ENCODE measurements around the gene KMT2E.

Gene KMT2E

DNA sequence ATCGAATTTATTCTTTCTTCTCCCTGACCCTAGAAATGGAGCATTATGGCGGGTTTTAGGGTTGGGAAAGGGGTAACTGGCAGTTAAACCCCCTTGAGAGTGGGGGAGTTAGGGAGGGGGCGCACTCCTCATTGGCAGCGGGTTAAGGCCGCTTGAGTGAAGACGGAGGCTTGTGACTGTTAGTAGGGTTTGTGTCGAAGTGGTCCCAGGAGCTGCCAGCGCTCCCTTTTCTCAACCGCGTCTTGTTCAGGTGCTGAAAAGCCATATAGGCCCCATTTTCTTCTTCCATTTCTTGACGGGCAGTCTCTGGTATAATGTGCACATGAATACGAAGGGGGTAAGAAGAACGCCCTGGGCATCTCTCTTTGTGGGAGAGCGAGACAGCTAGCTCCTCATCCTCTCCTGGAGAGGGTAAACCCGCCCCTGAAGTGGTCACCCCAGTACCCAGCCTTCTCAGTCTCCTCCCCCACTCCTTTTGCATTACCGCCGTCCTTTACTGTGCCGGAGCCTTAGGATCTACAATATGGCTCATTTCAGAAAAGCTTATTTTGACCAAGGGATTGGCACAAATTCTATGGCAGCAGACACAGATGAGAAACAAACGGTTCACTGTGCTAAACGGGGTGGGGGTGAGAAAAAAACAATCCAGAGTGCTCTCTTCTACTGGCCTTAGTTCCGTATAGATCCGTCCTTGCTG, 836 bp downstream of the KMT2E start:
- DNase-seq (ENCODE audit: insufficient read length, low spot score): no peak
- no peak for TF ChIP-seq SPI1 (IDR thresholded peaks at IDR 0.05; ENCODE audit: low read depth, low read length)
- peak; percentile 47; the same call in 1 of the 2 replicates for TF ChIP-seq POLR2AphosphoS5 (IDR thresholded peaks at IDR 0.05; ENCODE audit: low read depth, low read length)
- no peak for TF ChIP-seq PAX5 (IDR thresholded peaks at IDR 0.05; ENCODE audit: insufficient read depth, low read length, severe bottlenecking)
- no peak for TF ChIP-seq TAF1 (IDR thresholded peaks at IDR 0.05; ENCODE audit: low read depth, low read length)
- peak; percentile 66 for FAIRE-seq

DNA sequence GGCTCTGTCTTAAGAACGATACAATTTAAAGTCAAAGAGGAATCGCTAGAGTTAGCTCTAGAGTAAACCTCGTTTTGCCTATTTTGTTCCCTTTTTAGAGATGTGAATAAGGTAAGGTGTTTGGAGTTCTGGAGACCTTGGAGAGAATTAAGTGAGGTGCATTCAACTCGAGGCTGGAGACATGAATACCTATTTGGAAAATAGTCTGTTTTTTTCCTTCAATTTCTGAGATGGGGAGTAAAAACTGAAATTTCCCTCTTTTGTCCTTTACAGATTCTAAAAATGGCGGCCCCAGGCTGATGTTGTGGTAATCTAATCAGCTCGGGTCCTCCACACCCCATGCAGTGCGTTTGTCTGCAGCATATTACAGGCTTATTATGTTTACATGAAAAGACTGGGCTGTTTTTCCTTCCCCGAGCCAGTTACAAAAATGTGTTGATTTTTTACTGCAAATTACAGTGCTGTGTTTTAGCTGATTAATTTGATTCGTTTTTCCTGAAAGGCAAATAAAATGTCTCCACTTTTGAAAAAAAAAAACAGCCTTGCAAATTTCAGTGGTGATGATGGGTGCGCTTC, 1.5 kb downstream of the KMT2E start:
- FAIRE-seq: peak; percentile 5
- TF ChIP-seq TAF1 (IDR thresholded peaks at IDR 0.05; ENCODE audit: low read depth, low read length) (no peak), SPI1 (IDR thresholded peaks at IDR 0.05; ENCODE audit: low read depth, low read length) (no peak), POLR2AphosphoS5 (IDR thresholded peaks at IDR 0.05; ENCODE audit: low read depth, low read length) (no peak), POLR2A (IDR thresholded peaks at IDR 0.05; ENCODE audit: low read depth, low read length) (no peak), PAX5 (IDR thresholded peaks at IDR 0.05; ENCODE audit: insufficient read depth, low read length, severe bottlenecking) (no peak)
- DNase-seq (ENCODE audit: insufficient read length, low spot score): no peak

DNA sequence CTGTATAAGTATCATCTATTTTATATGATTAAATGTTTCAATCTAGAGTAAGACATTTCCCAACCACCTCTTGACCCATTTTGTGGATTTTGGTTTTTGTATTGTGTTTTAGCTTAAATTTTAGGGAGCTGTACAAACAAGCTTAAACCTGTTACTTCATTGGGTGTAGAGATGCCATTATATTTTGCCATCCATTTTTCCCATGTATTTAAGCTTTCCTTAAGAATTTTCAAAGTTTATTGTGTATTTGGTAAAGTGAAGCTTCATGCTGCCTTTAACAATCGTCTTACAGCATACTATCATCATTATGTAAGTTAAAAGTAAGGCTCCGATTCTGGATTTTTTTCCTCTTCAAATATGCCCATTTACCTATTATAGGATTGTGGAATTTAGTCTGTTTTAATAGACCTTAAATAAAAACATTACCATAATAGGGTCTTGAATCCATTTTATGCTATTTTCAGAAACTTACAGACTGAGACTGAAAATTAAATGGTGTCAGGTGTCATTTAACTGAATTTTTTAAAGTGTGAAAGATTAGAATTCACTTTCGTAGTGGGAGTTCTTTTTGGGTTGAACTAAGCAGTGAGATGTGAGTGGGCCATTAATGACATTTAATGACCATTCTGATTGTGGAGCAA, 2.2 kb downstream of the KMT2E start:
- TF ChIP-seq TAF1 (IDR thresholded peaks at IDR 0.05; ENCODE audit: low read depth, low read length): no peak
- no peak for TF ChIP-seq POLR2AphosphoS5 (IDR thresholded peaks at IDR 0.05; ENCODE audit: low read depth, low read length)
- TF ChIP-seq POU2F2 (IDR thresholded peaks at IDR 0.05; ENCODE audit: low read depth, low read length): no peak
- no peak for TF ChIP-seq PAX5 (IDR thresholded peaks at IDR 0.05; ENCODE audit: insufficient read depth, low read length, severe bottlenecking)
- TF ChIP-seq POLR2A (IDR thresholded peaks at IDR 0.05; ENCODE audit: low read depth, low read length): no peak
- TF ChIP-seq SPI1 (IDR thresholded peaks at IDR 0.05; ENCODE audit: low read depth, low read length): no peak
- no peak for DNase-seq (ENCODE audit: insufficient read length, low spot score)
- FAIRE-seq: no peak

DNA sequence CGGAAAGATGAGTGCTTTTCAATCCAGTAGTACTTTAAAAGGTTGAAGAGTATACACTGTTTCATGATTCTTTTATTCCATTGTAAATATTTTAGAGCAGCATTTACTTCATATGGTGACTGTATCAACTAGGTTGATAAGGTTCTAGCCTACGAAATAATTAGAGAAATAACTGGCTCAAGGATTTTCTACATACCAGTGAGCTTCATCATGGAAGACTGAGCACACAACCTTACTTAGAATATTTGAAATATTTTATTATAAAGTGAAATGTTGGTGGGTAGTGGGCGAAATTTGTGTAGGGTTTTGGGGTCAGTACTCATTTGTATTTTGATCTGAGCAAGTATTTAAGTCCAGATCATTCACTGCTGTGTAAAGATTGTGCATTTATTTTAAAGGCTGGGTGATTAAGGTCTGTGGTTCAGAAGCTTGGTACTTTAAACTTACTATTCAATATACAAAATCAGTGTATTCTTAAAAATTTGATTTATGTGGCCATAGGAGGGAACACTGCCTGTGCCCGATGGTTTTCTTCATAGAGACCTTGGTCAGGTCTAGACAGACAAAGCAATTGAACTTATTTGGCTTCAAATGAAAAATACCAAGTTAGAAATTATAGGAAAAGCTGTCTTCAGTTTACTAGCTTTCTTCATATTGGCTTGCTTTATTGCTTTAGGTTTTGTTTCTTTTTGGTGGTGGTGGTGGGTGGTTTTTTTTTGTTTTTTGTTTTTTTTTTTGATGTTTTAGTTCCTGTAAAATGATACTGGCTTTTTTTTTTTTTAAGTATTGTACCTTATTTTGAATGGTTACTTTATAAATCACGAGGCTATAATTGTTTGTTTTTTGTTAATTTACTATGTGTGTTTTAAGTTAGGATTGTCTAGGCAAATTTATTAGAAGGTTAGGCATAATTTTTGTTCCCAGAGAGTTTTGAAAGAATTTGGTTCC, 3.0 kb downstream of the KMT2E start:
- no peak for FAIRE-seq
- DNase-seq (ENCODE audit: insufficient read length, low spot score): no peak
- TF ChIP-seq TAF1 (IDR thresholded peaks at IDR 0.05; ENCODE audit: low read depth, low read length) (no peak), SPI1 (IDR thresholded peaks at IDR 0.05; ENCODE audit: low read depth, low read length) (no peak), PAX5 (IDR thresholded peaks at IDR 0.05; ENCODE audit: insufficient read depth, low read length, severe bottlenecking) (no peak), POLR2A (IDR thresholded peaks at IDR 0.05; ENCODE audit: low read depth, low read length) (no peak), POU2F2 (IDR thresholded peaks at IDR 0.05; ENCODE audit: low read depth, low read length) (no peak), POLR2AphosphoS5 (IDR thresholded peaks at IDR 0.05; ENCODE audit: low read depth, low read length) (no peak)

DNA sequence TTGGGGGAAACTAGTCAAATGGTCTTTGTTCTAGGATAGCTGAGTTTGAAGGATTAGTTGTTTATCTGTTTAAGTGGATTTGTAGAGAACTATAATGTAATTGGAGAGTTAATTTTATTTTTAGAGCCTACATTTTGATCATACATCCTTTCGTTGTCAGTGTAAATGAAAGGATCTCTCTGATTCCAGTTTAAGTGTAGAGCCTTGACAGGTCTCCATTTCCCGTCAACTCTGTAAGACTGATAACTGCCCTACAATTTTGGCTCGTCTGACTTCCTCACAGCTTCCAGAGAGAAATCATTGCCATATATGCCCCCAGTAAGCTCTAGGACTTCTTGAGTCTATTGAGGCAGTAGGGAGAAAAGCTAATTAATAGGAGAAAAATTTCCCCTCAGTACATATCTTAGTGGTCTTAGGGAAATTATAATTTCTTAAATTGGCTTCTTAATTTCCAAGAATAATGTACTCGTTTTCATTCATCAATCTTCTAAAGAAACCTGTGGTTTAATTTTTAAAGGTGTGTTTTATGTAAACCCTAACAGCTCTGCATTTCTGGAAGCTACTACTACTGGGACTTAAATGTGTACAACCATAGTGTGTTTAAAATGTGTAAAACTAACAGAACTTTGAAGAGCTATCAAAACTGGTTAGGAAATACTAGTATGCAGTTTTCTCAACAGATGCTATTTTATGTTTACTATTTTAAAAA, 3.8 kb downstream of the KMT2E start:
- TF ChIP-seq POU2F2 (IDR thresholded peaks at IDR 0.05; ENCODE audit: low read depth, low read length) (no peak), SPI1 (IDR thresholded peaks at IDR 0.05; ENCODE audit: low read depth, low read length) (peak; percentile 43; the same call in 1 of the 2 replicates)
- FAIRE-seq (no peak), DNase-seq (ENCODE audit: insufficient read length, low spot score) (no peak)

DNA sequence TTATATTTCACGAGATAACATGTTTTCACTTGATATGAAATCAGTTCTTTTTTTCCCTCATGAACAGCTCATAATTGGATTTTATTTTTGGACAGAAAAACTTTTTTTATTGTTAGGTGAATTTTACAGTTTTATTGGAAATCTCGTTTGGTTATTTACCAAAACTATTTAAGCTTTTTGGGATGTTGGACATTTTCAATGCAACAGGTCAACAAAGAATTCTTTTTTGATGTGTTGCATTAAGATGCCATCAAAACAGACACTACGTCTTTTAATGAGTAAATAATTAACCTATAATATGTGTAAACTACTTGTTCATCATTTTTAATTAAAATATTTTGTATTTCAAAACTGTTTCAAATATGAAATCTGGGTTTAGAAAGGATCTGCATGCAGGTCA, 5.3 kb downstream of the KMT2E start:
- no peak for TF ChIP-seq POU2F2 (IDR thresholded peaks at IDR 0.05; ENCODE audit: low read depth, low read length)
- TF ChIP-seq PAX5 (IDR thresholded peaks at IDR 0.05; ENCODE audit: insufficient read depth, low read length, severe bottlenecking): no peak
- TF ChIP-seq SPI1 (IDR thresholded peaks at IDR 0.05; ENCODE audit: low read depth, low read length): no peak
- TF ChIP-seq POLR2AphosphoS5 (IDR thresholded peaks at IDR 0.05; ENCODE audit: low read depth, low read length): no peak
- no peak for TF ChIP-seq POLR2A (IDR thresholded peaks at IDR 0.05; ENCODE audit: low read depth, low read length)
- TF ChIP-seq TAF1 (IDR thresholded peaks at IDR 0.05; ENCODE audit: low read depth, low read length): no peak
- DNase-seq (ENCODE audit: insufficient read length, low spot score) (no peak), FAIRE-seq (no peak)

DNA sequence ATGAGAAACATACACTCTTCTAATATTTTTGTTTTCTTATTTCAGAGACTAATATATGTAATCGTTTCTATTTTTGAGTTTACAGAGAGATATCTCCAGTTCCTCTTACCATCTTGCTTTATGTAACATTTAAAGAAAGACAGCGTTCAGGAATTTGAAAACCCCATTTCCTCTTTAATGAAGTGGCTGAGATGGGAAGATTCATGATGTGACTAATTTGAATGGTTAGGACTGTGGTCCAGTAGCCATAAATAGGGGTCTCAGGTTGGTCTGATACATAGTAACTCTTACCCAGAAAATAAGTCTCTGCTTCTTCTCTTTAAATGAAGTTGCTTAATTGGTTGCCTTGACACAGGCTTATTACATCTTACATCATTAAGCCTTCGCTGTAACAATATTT, 6.9 kb downstream of the KMT2E start:
- TF ChIP-seq POLR2AphosphoS5 (IDR thresholded peaks at IDR 0.05; ENCODE audit: low read depth, low read length): no peak
- peak; percentile 50 for TF ChIP-seq SPI1 (IDR thresholded peaks at IDR 0.05; ENCODE audit: low read depth, low read length)
- FAIRE-seq (no peak), DNase-seq (ENCODE audit: insufficient read length, low spot score) (no peak)

DNA sequence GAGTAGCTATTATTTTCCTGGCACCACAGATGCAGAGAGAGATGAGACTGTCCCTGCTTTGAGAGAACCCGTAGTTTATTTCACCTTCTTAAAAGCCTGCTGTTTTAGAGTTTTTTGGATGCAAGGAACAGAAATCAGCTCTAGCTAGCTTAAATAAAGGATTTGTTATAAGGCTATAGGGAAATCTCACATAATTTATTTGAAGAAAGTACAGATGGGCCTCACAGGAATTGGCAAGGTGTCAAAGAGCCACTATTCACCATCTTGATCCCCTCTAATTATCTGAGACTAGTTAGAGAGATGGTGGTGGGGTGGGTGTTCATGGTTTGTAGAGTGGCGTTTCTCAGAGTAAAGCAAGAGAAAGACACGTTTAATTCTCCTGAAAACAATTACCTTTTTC, 7.3 kb downstream of the KMT2E start:
- peak; percentile 59 for FAIRE-seq
- no peak for DNase-seq (ENCODE audit: insufficient read length, low spot score)
- no peak for TF ChIP-seq PAX5 (IDR thresholded peaks at IDR 0.05; ENCODE audit: insufficient read depth, low read length, severe bottlenecking)
- TF ChIP-seq POLR2A (IDR thresholded peaks at IDR 0.05; ENCODE audit: low read depth, low read length): no peak
- TF ChIP-seq SPI1 (IDR thresholded peaks at IDR 0.05; ENCODE audit: low read depth, low read length): no peak
- no peak for TF ChIP-seq POU2F2 (IDR thresholded peaks at IDR 0.05; ENCODE audit: low read depth, low read length)
- TF ChIP-seq POLR2AphosphoS5 (IDR thresholded peaks at IDR 0.05; ENCODE audit: low read depth, low read length): no peak
- no peak for TF ChIP-seq TAF1 (IDR thresholded peaks at IDR 0.05; ENCODE audit: low read depth, low read length)

DNA sequence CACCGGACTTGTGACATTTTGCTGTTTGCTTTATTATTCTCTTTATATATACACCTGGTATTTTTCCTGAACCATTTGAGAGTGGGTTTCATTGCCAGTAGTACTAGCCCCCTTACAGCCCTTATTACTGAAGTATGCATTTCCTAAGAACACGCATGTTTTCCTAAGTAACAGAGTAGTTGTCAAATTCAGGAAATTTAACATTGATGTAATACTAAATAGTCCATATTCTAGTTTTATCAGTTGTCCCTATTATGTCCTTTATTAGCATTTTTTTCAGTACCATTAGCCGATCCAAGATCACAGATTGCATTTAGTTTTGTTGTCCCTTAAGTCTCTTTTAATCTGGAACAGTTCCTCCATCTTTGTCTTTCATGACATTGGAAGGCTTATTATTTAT, 8.0 kb downstream of the KMT2E start:
- TF ChIP-seq POLR2A (IDR thresholded peaks at IDR 0.05; ENCODE audit: low read depth, low read length): no peak
- FAIRE-seq: no peak
- DNase-seq (ENCODE audit: insufficient read length, low spot score): no peak
